CD14-positive monocyte (primary cell): ENCODE data around the gene MRS2. TPM values are rescaled to one million over a fixed set of nuclear protein-coding genes. Genes with fewer than 3 reads are reported as not detected.
"Not testable (repeated sequence)": the region's sequence is repeated elsewhere in the genome, so short reads cannot be mapped to it uniquely, and the experiment has no call there.

Source experiments
- DNase-seq, 3 donors: peaks; one replicate each; pipeline ENCODE4 v3.0.0-alpha.2; 2011 to 2022
- H2AFZ ChIP-seq: 2 replicates; pipeline ENCODE4 v1.6.0; 2012; ENCODE audit warnings: mild to moderate bottlenecking, low read depth, low read length, inconsistent platforms; ENCODE audit not compliant: insufficient read depth, poor library complexity, severe bottlenecking
- H3K27ac ChIP-seq, 2 donors: 1 replicate in 1 of 2; 2 replicates in 1 of 2; pipeline ENCODE4 v1.5.1; 2012 to 2013; ENCODE audit warnings: low read length in 2 of 2, control low read depth in 1 of 2, inconsistent platforms in 1 of 2, low read depth in 1 of 2, mild to moderate bottlenecking in 1 of 2
- H3K27me3 ChIP-seq, 2 donors: one replicate each; pipeline versions ENCODE4 v1.6.0 to v1.6.1; 2011 to 2013; ENCODE audit warnings: low read length in 2 of 2; ENCODE audit not compliant: control insufficient read depth in 2 of 2, insufficient read depth in 2 of 2
- H3K36me3 ChIP-seq, 2 donors: replicated peaks in 1 of 2; 1 replicate in 1 of 2; 2 replicates in 1 of 2; pipeline versions ENCODE4 v1.5.1 to v1.6.1; 2012 to 2013; ENCODE audit warnings: low read length in 2 of 2, control low read depth in 1 of 2, inconsistent platforms in 1 of 2, mild to moderate bottlenecking in 1 of 2; ENCODE audit not compliant: insufficient read depth in 2 of 2, control insufficient read depth in 1 of 2
- H3K4me1 ChIP-seq, 2 donors: 1 replicate in 1 of 2; 2 replicates in 1 of 2; pipeline versions ENCODE4 v1.5.1 to v1.6.1; 2012 to 2013; ENCODE audit warnings: low read length in 2 of 2, control low read depth in 1 of 2, inconsistent platforms in 1 of 2, mild to moderate bottlenecking in 1 of 2, moderate library complexity in 1 of 2; ENCODE audit not compliant: insufficient read depth in 2 of 2, control insufficient read depth in 1 of 2
- H3K4me2 ChIP-seq: replicated peaks from 2 replicates; pipeline ENCODE3; 2012; ENCODE audit warnings: low read length, moderate library complexity, mild to moderate bottlenecking; ENCODE audit not compliant: poor library complexity, severe bottlenecking; ENCODE audit errors: extremely low read depth
- H3K4me3 ChIP-seq, 3 experiments: fragments of 200-600 bp in 1 of 3; sonication (generic) in 1 of 3; replicated peaks in 1 of 3; 1 replicate in 2 of 3; 2 replicates in 1 of 3; pipeline ENCODE4 v1.5.1; 2011 to 2013; ENCODE audit warnings: low read length in 3 of 3, mild to moderate bottlenecking in 3 of 3, control low read depth in 2 of 3, low read depth in 2 of 3, inconsistent platforms in 1 of 3, moderate library complexity in 1 of 3
- H3K79me2 ChIP-seq: 2 replicates; pipeline ENCODE4 v1.6.0; 2012; ENCODE audit warnings: mild to moderate bottlenecking, control low read depth, inconsistent platforms, low read length, moderate library complexity; ENCODE audit not compliant: insufficient read depth
- H3K9ac ChIP-seq: 2 replicates; pipeline ENCODE4 v1.6.0; 2017; ENCODE audit warnings: low read length, mild to moderate bottlenecking; ENCODE audit not compliant: insufficient read depth, poor library complexity, severe bottlenecking
- H3K9me3 ChIP-seq, 2 donors: replicated peaks in 1 of 2; 1 replicate in 1 of 2; 2 replicates in 1 of 2; pipeline versions ENCODE4 v1.5.1 to v1.6.1; 2012 to 2013; ENCODE audit warnings: low read length in 2 of 2, control low read depth in 1 of 2; ENCODE audit not compliant: control insufficient read depth in 1 of 2, insufficient read depth in 1 of 2
- H4K20me1 ChIP-seq: 2 replicates; pipeline ENCODE4 v1.6.0; 2012; ENCODE audit warnings: mild to moderate bottlenecking, low read length, control low read depth, moderate library complexity; ENCODE audit not compliant: insufficient read depth
- H3K27ac Mint-ChIP-seq, 7 donors: one replicate each; pipeline ENCODE4 v1.8.0; 2020; ENCODE audit warnings: mild to moderate bottlenecking in 7 of 7, mixed read lengths in 7 of 7, moderate library complexity in 6 of 7, inconsistent platforms in 2 of 7
- H3K27me3 Mint-ChIP-seq, 3 donors: one replicate each; pipeline ENCODE4 v1.8.0; 2021 to 2022; ENCODE audit warnings: low read depth in 3 of 3, mild to moderate bottlenecking in 3 of 3, mixed read lengths in 3 of 3, moderate library complexity in 3 of 3, inconsistent platforms in 1 of 3
- H3K36me3 Mint-ChIP-seq, 2 donors: one replicate each; pipeline ENCODE4 v1.8.0; 2020; ENCODE audit warnings: mixed read lengths in 2 of 2, inconsistent platforms in 1 of 2, mild to moderate bottlenecking in 1 of 2
- H3K4me1 Mint-ChIP-seq: one replicate; pipeline ENCODE4 v1.8.0; 2020; ENCODE audit warnings: mild to moderate bottlenecking, mixed read lengths
- H3K4me3 Mint-ChIP-seq, 2 donors: one replicate each; pipeline ENCODE4 v1.8.0; 2020; ENCODE audit warnings: mild to moderate bottlenecking in 2 of 2, mixed read lengths in 2 of 2, moderate library complexity in 1 of 2
- H3K9me3 Mint-ChIP-seq, 7 donors: one replicate each; pipeline ENCODE4 v1.8.0; 2020 to 2022; ENCODE audit warnings: mixed read lengths in 7 of 7, mild to moderate bottlenecking in 6 of 7, moderate library complexity in 6 of 7, inconsistent platforms in 2 of 7
- CTCF ChIP-seq: fragments of 200-600 bp; IDR thresholded peaks from one replicate; pipeline ENCODE4 v1.8.0; 2022; ENCODE audit warnings: antibody characterized with exemption, mild to moderate bottlenecking
- WGBS: methylation state at CpG from one replicate; pipeline ENCODE4 v1.1.5; 2013; ENCODE audit warnings: missing lambda C conversion rate; ENCODE audit not compliant: insufficient coverage; 5-methylcytosine and 5-hydroxymethylcytosine counted together
- intact Hi-C, 2 donors: fragments of 100-400 bp; cut with micrococcal nuclease; formaldehyde crosslinking; loops; one replicate each; pipeline versions ENCODE4 v1.15.0 to v1.15.1; 2023
- polyA plus RNA-seq, 3 donors: library from polyadenylated mRNA; depleted of rRNA in 1 of 3; unstranded in 2 of 3; stranded (reverse) in 1 of 3; fragments of 300-500 nt in 2 of 3; fragments of >200 nt in 1 of 3; fragmentation: Illumina TruSeq in 2 of 3; gene quantifications; 1 replicate in 2 of 3; 2 replicates in 1 of 3; pipeline ENCODE4 v1.2.3, GENCODE V29; 2012 to 2021

MRS2 gene
- polyA plus RNA-seq, 3 donors, result 8.6 to 21.0 (median 19.3) TPM

DNA sequence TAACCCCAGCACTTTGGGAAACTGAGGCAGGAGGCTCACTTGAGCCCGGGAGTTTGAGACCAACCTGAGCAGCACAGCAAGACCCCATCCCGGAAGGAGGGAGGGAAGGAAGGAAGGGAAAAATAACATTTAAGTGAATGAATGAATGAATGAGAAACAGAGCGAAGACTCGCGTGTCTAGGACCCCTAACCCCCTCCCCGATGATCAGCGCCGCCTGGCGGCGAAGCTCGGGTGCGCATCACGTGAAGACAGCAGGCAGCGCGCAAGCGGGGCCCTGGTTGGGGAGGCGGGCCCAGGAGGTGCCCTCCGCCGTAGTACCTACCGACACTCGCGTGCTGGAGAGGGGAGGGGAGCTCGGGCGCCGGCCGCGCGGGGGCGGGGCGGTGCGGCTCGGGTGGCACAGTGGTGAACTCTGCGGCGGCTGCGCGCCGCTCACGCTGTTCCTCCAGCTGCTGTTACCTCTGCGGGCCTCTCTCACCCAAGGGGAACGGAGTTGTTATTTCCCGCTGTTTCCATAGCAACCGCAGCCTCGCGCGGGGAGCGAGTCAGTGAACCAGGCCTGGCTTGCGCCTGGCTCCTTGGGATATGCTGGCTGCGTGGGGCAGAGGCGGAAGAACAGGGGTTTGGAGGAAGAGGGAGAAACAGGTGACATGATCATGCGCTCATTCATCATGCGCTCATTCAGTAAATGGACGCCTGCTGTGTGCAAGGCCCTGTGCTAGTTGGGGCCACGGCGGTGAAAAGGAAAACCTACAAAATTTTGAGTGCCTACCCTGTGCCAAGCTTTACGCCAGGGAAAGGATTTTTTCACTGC is 42.9 kb upstream of the MRS2 start:
- Histone ChIP-seq H2AFZ (peak overlapping the region; percentile 73), H3K27ac (no peak overlapping the region), H3K9me3 (peaks cover 0 to 11% of the 10 kb centered on the region in 2 donors), H3K4me3 (peak overlapping the region; percentile 4 to 71 (median 23)), H3K79me2 (no peaks in the 10 kb centered on the region), H3K36me3 (no peaks in the 10 kb centered on the region), H3K9ac (peak overlapping the region; percentile 25), H4K20me1 (no peaks in the 10 kb centered on the region), H3K27me3 (peaks cover 21 to 46% of the 10 kb centered on the region in 2 donors), H3K4me1 (peaks cover 16 to 19% of the 10 kb centered on the region in 2 donors), H3K4me2 (peak overlapping the region; percentile 83)
- H3K27me3 Mint-ChIP-seq, result peaks cover 32 to 45% (median 35%) of the 10 kb centered on the region in 3 donors
- peak; percentile 62 to 78 (median 65) for DNase-seq
- peaks cover 17% of the 10 kb centered on the region for H3K4me1 Mint-ChIP-seq
- H3K36me3 Mint-ChIP-seq, result no peaks in the 10 kb centered on the region
- H3K4me3 Mint-ChIP-seq, result peak overlapping the region; percentile 69 to 92
- 5% methylated on average over 49 of the region's 55 CpGs for WGBS
- intact Hi-C loops, result no loop called here
- TF ChIP-seq CTCF, result peak; percentile 90
- H3K9me3 Mint-ChIP-seq, result peaks cover 0 to 5% (median 0%) of the 10 kb centered on the region in 7 donors
- peak overlapping the region in 5 of 7 donors; percentile 10 to 80 (median 54) for H3K27ac Mint-ChIP-seq

DNA sequence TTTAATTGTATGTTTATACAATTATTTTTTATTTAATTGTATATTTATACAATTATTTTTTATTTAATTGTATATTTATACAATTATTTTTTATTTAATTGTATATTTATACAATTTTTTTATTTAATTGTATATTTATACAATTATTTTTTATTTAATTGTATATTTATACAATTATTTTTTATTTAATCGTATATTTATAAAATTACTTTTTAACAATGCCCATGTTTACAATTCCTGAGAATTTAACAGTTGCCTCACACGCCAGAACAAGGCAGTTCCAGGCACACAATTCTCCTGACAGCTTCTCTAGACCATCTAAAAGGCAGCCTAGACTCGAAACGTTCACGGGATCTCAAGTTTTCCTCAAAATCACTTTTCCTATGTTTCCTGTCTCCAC is 40.4 kb upstream of the MRS2 start:
- H3K4me2 ChIP-seq, H3K27ac ChIP-seq, H2AFZ ChIP-seq, H3K79me2 ChIP-seq, H3K27ac Mint-ChIP-seq, H3K36me3 Mint-ChIP-seq, H3K4me3 Mint-ChIP-seq, intact Hi-C loops, H3K4me3 ChIP-seq, H3K9me3 ChIP-seq, DNase-seq, H3K36me3 ChIP-seq, H3K9me3 Mint-ChIP-seq, H3K9ac ChIP-seq, H4K20me1 ChIP-seq: not testable (repeated sequence)
- Histone ChIP-seq H3K27me3 (peaks cover 9 to 25% of the 10 kb centered on the region in 2 donors), H3K4me1 (peaks cover 16 to 19% of the 10 kb centered on the region in 2 donors)
- peaks cover 17% of the 10 kb centered on the region for H3K4me1 Mint-ChIP-seq
- peaks cover 19 to 29% (median 19%) of the 10 kb centered on the region in 3 donors for H3K27me3 Mint-ChIP-seq
- 88% methylated on average over 4 of the region's 5 CpGs for WGBS

DNA sequence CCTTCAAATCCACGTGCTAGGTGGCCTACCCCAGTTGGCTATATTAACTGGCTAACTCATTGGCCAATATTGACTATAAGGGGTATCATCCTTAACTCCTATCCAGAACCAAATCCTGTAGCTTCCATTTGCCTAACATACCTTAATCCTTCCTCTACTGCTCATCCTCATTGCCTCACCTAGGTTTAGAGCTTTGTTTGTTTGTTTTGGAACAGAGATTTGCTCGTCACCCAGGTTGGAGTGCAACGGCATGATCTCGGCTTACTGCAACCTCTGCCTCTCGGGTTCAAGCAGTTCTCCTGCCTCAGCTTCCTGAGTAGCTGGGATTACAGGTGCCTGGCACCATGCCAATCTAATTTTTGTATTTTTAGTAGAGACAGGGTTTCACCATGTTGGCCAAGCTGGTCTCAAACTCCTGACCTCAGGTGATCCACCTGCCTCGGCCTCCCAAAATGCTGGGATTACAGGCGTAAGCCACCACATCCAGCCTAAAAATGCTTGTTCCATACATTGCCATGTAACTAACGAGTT is 37.6 kb upstream of the MRS2 start:
- H3K79me2 ChIP-seq, H3K27ac Mint-ChIP-seq, H3K4me1 Mint-ChIP-seq, H3K27me3 ChIP-seq, H3K9me3 ChIP-seq, H3K27ac ChIP-seq, H3K36me3 ChIP-seq, H3K4me1 ChIP-seq, H4K20me1 ChIP-seq, H3K9me3 Mint-ChIP-seq, H3K4me2 ChIP-seq, H2AFZ ChIP-seq, H3K4me3 Mint-ChIP-seq, H3K4me3 ChIP-seq, DNase-seq, H3K36me3 Mint-ChIP-seq, intact Hi-C loops, H3K9ac ChIP-seq: not testable (repeated sequence)
- peaks cover 6 to 16% (median 8%) of the 10 kb centered on the region in 3 donors for H3K27me3 Mint-ChIP-seq
- 93% methylated on average over 5 of the region's 8 CpGs for WGBS
